ENCODE measurements around the gene CHD2.
"Not testable (repeated sequence)": the region's sequence is repeated elsewhere in the genome, so short reads cannot be mapped to it uniquely, and the experiment has no call there.

Gene CHD2

GRCh38 chr15:92899948-92900730, at the start of gene CHD2:
TSS of gene CHD2 (plus strand) at chr15:92900324. CDS start at chr15:92901238, 914 bp downstream.
- peaks cover 7% of the 10 kb centered on the region for H3K9me3 Mint-ChIP-seq
- ATAC-seq (replicated peaks; ENCODE audit: extremely low read depth, poor library complexity, severe bottlenecking) (peak; percentile 70), DNase-seq (ENCODE audit: low spot score in 2 of 2) (peak; percentile 64 to 73)
- peak within 1 kb of the TSS; percentile 99 for H3K27ac Mint-ChIP-seq (ENCODE audit: low read depth)
- peak within 1 kb of the TSS; percentile 89 for H3K4me3 Mint-ChIP-seq
- peaks cover 67% of the 10 kb centered on the region for H3K36me3 Mint-ChIP-seq (ENCODE audit: insufficient read depth)
- no peaks in the 10 kb centered on the region for H3K27me3 Mint-ChIP-seq
- peaks cover 52% of the 10 kb centered on the region for H3K4me1 Mint-ChIP-seq

- no peaks in the 10 kb centered on the region for H3K36me3 Mint-ChIP-seq (ENCODE audit: insufficient read depth)
- no peak for ATAC-seq (replicated peaks; ENCODE audit: extremely low read depth, poor library complexity, severe bottlenecking)
Observed at GRCh38 chr15:92853222-92853621, 46.9 kb upstream of the CHD2 start.

GRCh38 chr15:92861742-92862141, 38.4 kb upstream of the CHD2 start:
- H3K27ac Mint-ChIP-seq (ENCODE audit: low read depth) = no peak overlapping the region
- DNase-seq (ENCODE audit: low spot score in 2 of 2) = no peak
- no peak overlapping the region for H3K4me3 Mint-ChIP-seq
- no peaks in the 10 kb centered on the region for H3K4me1 Mint-ChIP-seq
- peaks cover 9% of the 10 kb centered on the region for H3K9me3 Mint-ChIP-seq
- no peaks in the 10 kb centered on the region for H3K36me3 Mint-ChIP-seq (ENCODE audit: insufficient read depth)
- H3K27me3 Mint-ChIP-seq = no peaks in the 10 kb centered on the region
- no peak for ATAC-seq (replicated peaks; ENCODE audit: extremely low read depth, poor library complexity, severe bottlenecking)

More at GRCh38 chr15:92853222-92853621, 46.9 kb upstream of the CHD2 start:
- Mint-ChIP-seq H3K9me3 (no peaks in the 10 kb centered on the region), H3K4me1 (peaks cover 11% of the 10 kb centered on the region), H3K27ac (ENCODE audit: low read depth) (no peak overlapping the region), H3K27me3 (no peaks in the 10 kb centered on the region), H3K4me3 (no peak overlapping the region)
- DNase-seq (ENCODE audit: low spot score in 2 of 2) = no peak

- Mint-ChIP-seq H3K36me3 (ENCODE audit: insufficient read depth) (no peaks in the 10 kb centered on the region), H3K27me3 (no peaks in the 10 kb centered on the region), H3K4me1 (no peaks in the 10 kb centered on the region), H3K9me3 (peaks cover 9% of the 10 kb centered on the region), H3K4me3 (no peak overlapping the region), H3K27ac (ENCODE audit: low read depth) (no peak overlapping the region)
- no peak for DNase-seq (ENCODE audit: low spot score in 2 of 2)
- ATAC-seq (replicated peaks; ENCODE audit: extremely low read depth, poor library complexity, severe bottlenecking) = no peak
Observed at GRCh38 chr15:92864127-92864814, 35.9 kb upstream of the CHD2 start.

- DNase-seq (ENCODE audit: low spot score in 2 of 2) = no peak
- no peaks in the 10 kb centered on the region for H3K4me1 Mint-ChIP-seq
- no peaks in the 10 kb centered on the region for H3K36me3 Mint-ChIP-seq (ENCODE audit: insufficient read depth)
- peaks cover under 1% of the 10 kb centered on the region for H3K9me3 Mint-ChIP-seq
- H3K27ac Mint-ChIP-seq (ENCODE audit: low read depth) = no peak overlapping the region
- no peaks in the 10 kb centered on the region for H3K27me3 Mint-ChIP-seq
- no peak for ATAC-seq (replicated peaks; ENCODE audit: extremely low read depth, poor library complexity, severe bottlenecking)
- no peak overlapping the region for H3K4me3 Mint-ChIP-seq
Observed at GRCh38 chr15:92869263-92869940, 30.7 kb upstream of the CHD2 start.

- H3K9me3 Mint-ChIP-seq = no peaks in the 10 kb centered on the region
- no peak for DNase-seq (ENCODE audit: low spot score in 2 of 2)
- H3K27ac Mint-ChIP-seq (ENCODE audit: low read depth) = peak overlapping the region; percentile 1
- ATAC-seq (replicated peaks; ENCODE audit: extremely low read depth, poor library complexity, severe bottlenecking) = no peak
- no peaks in the 10 kb centered on the region for H3K4me1 Mint-ChIP-seq
- H3K36me3 Mint-ChIP-seq (ENCODE audit: insufficient read depth) = no peaks in the 10 kb centered on the region
- no peaks in the 10 kb centered on the region for H3K27me3 Mint-ChIP-seq
- no peak overlapping the region for H3K4me3 Mint-ChIP-seq
Observed at GRCh38 chr15:92870010-92870591, 30.0 kb upstream of the CHD2 start.

GRCh38 chr15:92872967-92873366, 27.2 kb upstream of the CHD2 start:
- not testable (repeated sequence) for H3K4me3 Mint-ChIP-seq; H3K27ac Mint-ChIP-seq (ENCODE audit: low read depth); H3K36me3 Mint-ChIP-seq (ENCODE audit: insufficient read depth); DNase-seq (ENCODE audit: low spot score in 2 of 2); ATAC-seq (replicated peaks; ENCODE audit: extremely low read depth, poor library complexity, severe bottlenecking); H3K4me1 Mint-ChIP-seq; H3K27me3 Mint-ChIP-seq; H3K9me3 Mint-ChIP-seq

- Mint-ChIP-seq H3K9me3 (no peaks in the 10 kb centered on the region), H3K4me1 (peaks cover 24% of the 10 kb centered on the region), H3K27me3 (no peaks in the 10 kb centered on the region), H3K36me3 (ENCODE audit: insufficient read depth) (peaks cover 4% of the 10 kb centered on the region), H3K27ac (ENCODE audit: low read depth) (no peak overlapping the region), H3K4me3 (no peak overlapping the region)
- ATAC-seq (replicated peaks; ENCODE audit: extremely low read depth, poor library complexity, severe bottlenecking) = no peak
- no peak for DNase-seq (ENCODE audit: low spot score in 2 of 2)
Observed at GRCh38 chr15:92877000-92877399, 23.1 kb upstream of the CHD2 start.

GRCh38 chr15:92877416-92877815, 22.7 kb upstream of the CHD2 start:
- Mint-ChIP-seq H3K9me3 (no peaks in the 10 kb centered on the region), H3K27me3 (no peaks in the 10 kb centered on the region), H3K4me3 (no peak overlapping the region), H3K27ac (ENCODE audit: low read depth) (no peak overlapping the region), H3K36me3 (ENCODE audit: insufficient read depth) (peaks cover 8% of the 10 kb centered on the region), H3K4me1 (peaks cover 27% of the 10 kb centered on the region)
- ATAC-seq (replicated peaks; ENCODE audit: extremely low read depth, poor library complexity, severe bottlenecking) = no peak
- DNase-seq (ENCODE audit: low spot score in 2 of 2) = no peak

GRCh38 chr15:92878593-92879053, 21.5 kb upstream of the CHD2 start:
- Mint-ChIP-seq H3K36me3 (ENCODE audit: insufficient read depth) (peaks cover 14% of the 10 kb centered on the region), H3K9me3 (no peaks in the 10 kb centered on the region), H3K4me3 (no peak overlapping the region), H3K27ac (ENCODE audit: low read depth) (no peak overlapping the region), H3K27me3 (no peaks in the 10 kb centered on the region), H3K4me1 (peaks cover 27% of the 10 kb centered on the region)
- DNase-seq (ENCODE audit: low spot score in 2 of 2) (no peak), ATAC-seq (replicated peaks; ENCODE audit: extremely low read depth, poor library complexity, severe bottlenecking) (no peak)

GRCh38 chr15:92879949-92880725, 20.0 kb upstream of the CHD2 start:
- peak overlapping the region; percentile 73 for H3K4me3 Mint-ChIP-seq
- H3K27me3 Mint-ChIP-seq = no peaks in the 10 kb centered on the region
- peaks cover 34% of the 10 kb centered on the region for H3K4me1 Mint-ChIP-seq
- ATAC-seq (replicated peaks; ENCODE audit: extremely low read depth, poor library complexity, severe bottlenecking) (no peak), DNase-seq (ENCODE audit: low spot score in 2 of 2) (peak in 1 of 2 donors; percentile 13)
- no peaks in the 10 kb centered on the region for H3K9me3 Mint-ChIP-seq
- peaks cover 27% of the 10 kb centered on the region for H3K36me3 Mint-ChIP-seq (ENCODE audit: insufficient read depth)
- H3K27ac Mint-ChIP-seq (ENCODE audit: low read depth) = peak overlapping the region; percentile 90

GRCh38 chr15:92880796-92881195, 19.3 kb upstream of the CHD2 start:
- Mint-ChIP-seq H3K27ac (ENCODE audit: low read depth) (peak overlapping the region; percentile 90), H3K36me3 (ENCODE audit: insufficient read depth) (peaks cover 33% of the 10 kb centered on the region), H3K27me3 (no peaks in the 10 kb centered on the region), H3K4me3 (peak overlapping the region; percentile 73), H3K4me1 (peaks cover 34% of the 10 kb centered on the region), H3K9me3 (no peaks in the 10 kb centered on the region)
- ATAC-seq (replicated peaks; ENCODE audit: extremely low read depth, poor library complexity, severe bottlenecking) (no peak), DNase-seq (ENCODE audit: low spot score in 2 of 2) (no peak)

Data from central memory CD8-positive, alpha-beta T cell (primary cell).